ENCODE results near the gene OR14J1. TPM values are rescaled to one million over a fixed set of nuclear protein-coding genes. Genes with fewer than 3 reads are reported as not detected.

Gene OR14J1
- total RNA-seq, 1 experiment from 2014 or later: not detected

DNA sequence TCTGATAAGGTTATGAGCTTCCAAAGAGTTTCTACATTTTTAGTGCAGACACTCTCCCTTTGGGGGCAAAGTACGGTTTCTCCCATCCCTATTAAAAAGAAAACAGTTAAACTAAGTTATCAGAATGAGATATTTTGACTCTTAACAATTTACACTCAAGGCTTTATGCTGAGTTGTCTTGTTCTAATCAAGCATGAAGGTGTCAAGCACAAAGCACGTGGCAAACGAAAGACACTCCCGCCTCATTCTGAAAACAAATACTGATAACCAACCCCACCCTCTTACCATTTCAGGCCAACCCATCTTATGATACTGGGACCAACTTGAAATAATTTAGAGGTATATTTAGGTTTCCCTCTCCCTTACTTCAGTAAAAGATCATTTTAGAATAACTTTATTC, 24.3 kb downstream of the OR14J1 start:
- TF ChIP-seq, protein P1, sequence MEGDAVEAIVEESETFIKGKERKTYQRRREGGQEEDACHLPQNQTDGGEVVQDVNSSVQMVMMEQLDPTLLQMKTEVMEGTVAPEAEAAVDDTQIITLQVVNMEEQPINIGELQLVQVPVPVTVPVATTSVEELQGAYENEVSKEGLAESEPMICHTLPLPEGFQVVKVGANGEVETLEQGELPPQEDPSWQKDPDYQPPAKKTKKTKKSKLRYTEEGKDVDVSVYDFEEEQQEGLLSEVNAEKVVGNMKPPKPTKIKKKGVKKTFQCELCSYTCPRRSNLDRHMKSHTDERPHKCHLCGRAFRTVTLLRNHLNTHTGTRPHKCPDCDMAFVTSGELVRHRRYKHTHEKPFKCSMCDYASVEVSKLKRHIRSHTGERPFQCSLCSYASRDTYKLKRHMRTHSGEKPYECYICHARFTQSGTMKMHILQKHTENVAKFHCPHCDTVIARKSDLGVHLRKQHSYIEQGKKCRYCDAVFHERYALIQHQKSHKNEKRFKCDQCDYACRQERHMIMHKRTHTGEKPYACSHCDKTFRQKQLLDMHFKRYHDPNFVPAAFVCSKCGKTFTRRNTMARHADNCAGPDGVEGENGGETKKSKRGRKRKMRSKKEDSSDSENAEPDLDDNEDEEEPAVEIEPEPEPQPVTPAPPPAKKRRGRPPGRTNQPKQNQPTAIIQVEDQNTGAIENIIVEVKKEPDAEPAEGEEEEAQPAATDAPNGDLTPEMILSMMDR (conservative IDR thresholded peaks at IDR 0.05; ENCODE audit: low read depth, low read length): no peak
- no peak for TF ChIP-seq EZH2 (IDR thresholded peaks at IDR 0.05; ENCODE audit: borderline replicate concordance, low read depth, low read length, poor library complexity, severe bottlenecking)
- Histone ChIP-seq H3K27me3 (replicated peaks; ENCODE audit: insufficient read depth, low read depth, low read length, poor library complexity) (peaks cover 10% of the 10 kb centered on the region), H3K36me3 (ENCODE audit: insufficient read depth, low read length, poor library complexity, severe bottlenecking) (no peaks in the 10 kb centered on the region), H3K4me3 (ENCODE audit: low read depth, low read length, poor library complexity, severe bottlenecking) (no peak overlapping the region), H3K4me1 (ENCODE audit: insufficient read depth, low read length, poor library complexity, severe bottlenecking) (no peaks in the 10 kb centered on the region), H3K27ac (ENCODE audit: low read depth, low read length, poor library complexity, severe bottlenecking) (no peak overlapping the region), H3K9me3 (ENCODE audit: low read depth, low read length, poor library complexity, severe bottlenecking) (no peaks in the 10 kb centered on the region)
- no peak for DNase-seq (ENCODE audit: low spot score)
- ChIA-PET CTCF (no interaction called here), POLR2A (ENCODE audit: low non-redundant PET) (no interaction called here)
- BruUV-seq (replicated peaks): no TSS peak
- intact Hi-C loops (cut with micrococcal nuclease; ENCODE audit: unreplicated experiment): no loop called here

DNA sequence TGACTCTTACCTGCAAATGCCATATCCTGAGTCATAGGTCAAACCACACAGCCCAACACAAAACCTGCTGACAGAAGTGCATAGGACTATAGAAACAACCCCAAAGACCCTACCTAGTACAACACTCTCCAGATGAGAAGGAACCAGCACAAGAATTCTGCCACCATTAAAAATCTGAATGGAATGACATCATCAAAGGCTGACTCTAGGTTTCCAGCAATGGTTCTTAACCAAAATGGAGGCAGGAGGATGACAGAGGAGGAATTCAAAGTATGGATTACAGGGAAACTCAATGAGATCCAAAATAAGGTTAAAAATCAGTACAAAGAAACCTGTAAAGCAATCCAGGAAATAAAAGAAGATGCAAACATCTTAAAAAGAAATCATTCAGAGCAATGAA, 31.2 kb downstream of the OR14J1 start:
- peaks cover 9% of the 10 kb centered on the region for H3K27me3 ChIP-seq (replicated peaks; ENCODE audit: insufficient read depth, low read depth, low read length, poor library complexity)
- no TSS peak for BruUV-seq (replicated peaks)
- intact Hi-C loops (cut with micrococcal nuclease; ENCODE audit: unreplicated experiment): no loop called here
- no peak overlapping the region for H3K27ac ChIP-seq (ENCODE audit: low read depth, low read length, poor library complexity, severe bottlenecking)
- H3K4me3 ChIP-seq (ENCODE audit: low read depth, low read length, poor library complexity, severe bottlenecking): no peak overlapping the region
- H3K36me3 ChIP-seq (ENCODE audit: insufficient read depth, low read length, poor library complexity, severe bottlenecking): no peaks in the 10 kb centered on the region
- POLR2A ChIA-PET (ENCODE audit: low non-redundant PET): no interaction called here
- H3K4me1 ChIP-seq (ENCODE audit: insufficient read depth, low read length, poor library complexity, severe bottlenecking): no peaks in the 10 kb centered on the region
- no peaks in the 10 kb centered on the region for H3K9me3 ChIP-seq (ENCODE audit: low read depth, low read length, poor library complexity, severe bottlenecking)
- CTCF ChIA-PET: no interaction called here
- TF ChIP-seq EZH2 (IDR thresholded peaks at IDR 0.05; ENCODE audit: borderline replicate concordance, low read depth, low read length, poor library complexity, severe bottlenecking): no peak
- TF ChIP-seq, protein P1 (conservative IDR thresholded peaks at IDR 0.05; ENCODE audit: low read depth, low read length): no peak
- no peak for DNase-seq (ENCODE audit: low spot score)

DNA sequence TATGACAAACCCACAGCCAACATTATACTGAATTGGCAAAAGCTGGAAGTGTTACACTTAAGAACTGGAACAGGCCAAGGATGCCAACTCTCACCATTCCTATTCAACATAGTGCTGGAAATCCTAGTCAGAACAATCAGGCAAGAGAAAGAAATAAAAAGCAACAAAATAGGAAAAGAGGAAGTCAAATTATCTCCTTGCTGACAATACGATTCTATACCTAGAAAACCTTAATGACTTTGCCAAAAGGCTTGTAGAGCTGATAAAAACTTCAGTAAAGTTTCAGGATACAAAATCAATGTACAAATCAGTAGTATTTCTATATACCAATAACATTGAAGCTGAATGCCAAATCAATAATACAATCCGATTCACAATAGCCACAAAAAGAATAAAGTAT, 34.8 kb downstream of the OR14J1 start:
- TF ChIP-seq, protein P1 (conservative IDR thresholded peaks at IDR 0.05; ENCODE audit: low read depth, low read length): no peak
- TF ChIP-seq EZH2 (IDR thresholded peaks at IDR 0.05; ENCODE audit: borderline replicate concordance, low read depth, low read length, poor library complexity, severe bottlenecking): no peak
- Histone ChIP-seq H3K27me3 (replicated peaks; ENCODE audit: insufficient read depth, low read depth, low read length, poor library complexity) (peaks cover 11% of the 10 kb centered on the region), H3K36me3 (ENCODE audit: insufficient read depth, low read length, poor library complexity, severe bottlenecking) (no peaks in the 10 kb centered on the region), H3K9me3 (ENCODE audit: low read depth, low read length, poor library complexity, severe bottlenecking) (no peaks in the 10 kb centered on the region), H3K4me3 (ENCODE audit: low read depth, low read length, poor library complexity, severe bottlenecking) (no peak overlapping the region), H3K27ac (ENCODE audit: low read depth, low read length, poor library complexity, severe bottlenecking) (no peak overlapping the region), H3K4me1 (ENCODE audit: insufficient read depth, low read length, poor library complexity, severe bottlenecking) (no peaks in the 10 kb centered on the region)
- ChIA-PET POLR2A (ENCODE audit: low non-redundant PET) (no interaction called here), CTCF (no interaction called here)
- intact Hi-C loops (cut with micrococcal nuclease; ENCODE audit: unreplicated experiment): no loop called here
- DNase-seq (ENCODE audit: low spot score): no peak
- BruUV-seq (replicated peaks): no TSS peak
